Sigmoid colon (tissue), 7 donors: ENCODE results near the gene ZSCAN9. TPM values are rescaled to one million over a fixed set of nuclear protein-coding genes. Genes with fewer than 3 reads are reported as not detected.

ENCODE experiments used
- DNase-seq: peaks from one replicate; pipeline ENCODE4 v3.0.0-alpha.2; 2019
- H3K27ac ChIP-seq, 4 donors: fragments of 200-600 bp; sonication (generic); one replicate each; pipeline ENCODE4 v1.5.1; 2016 to 2019; ENCODE audit warnings: mild to moderate bottlenecking in 1 of 4
- H3K27me3 ChIP-seq, 3 donors: fragments of 200-600 bp; sonication (generic); one replicate each; pipeline ENCODE4 v1.5.1; 2019; ENCODE audit warnings: mild to moderate bottlenecking in 1 of 3
- H3K36me3 ChIP-seq, 4 donors: fragments of 200-600 bp; sonication (generic); one replicate each; pipeline ENCODE4 v1.5.1; 2016 to 2019
- H3K4me1 ChIP-seq, 4 donors: fragments of 200-600 bp; sonication (generic); one replicate each; pipeline ENCODE4 v1.5.1; 2017 to 2019
- H3K4me3 ChIP-seq, 4 donors: fragments of 200-600 bp; sonication (generic); one replicate each; pipeline ENCODE4 v1.5.1; 2017 to 2019; ENCODE audit warnings: mild to moderate bottlenecking in 2 of 4, moderate library complexity in 1 of 4
- H3K9me3 ChIP-seq, 4 donors: fragments of 200-600 bp in 3 of 4; sonication (generic) in 3 of 4; one replicate each; pipeline versions ENCODE4 v1.5.1 to v1.6.1; 2013 to 2019
- EP300 ChIP-seq, 4 donors: sonication (generic); formaldehyde crosslinking; IDR thresholded peaks; one replicate each; pipeline ENCODE4 v1.6.1; 2017; ENCODE audit warnings: antibody characterized with exemption in 4 of 4
- POLR2A ChIP-seq, 2 donors: fragments of 450-650 bp; IDR thresholded peaks; one replicate each; pipeline ENCODE4 v1.6.1; 2016; ENCODE audit warnings: antibody characterized with exemption in 2 of 2, mild to moderate bottlenecking in 2 of 2, moderate library complexity in 2 of 2
- POLR2AphosphoS5 ChIP-seq, 4 donors: sonication (generic); formaldehyde crosslinking; IDR thresholded peaks; one replicate each; pipeline ENCODE4 v1.6.1; 2017; ENCODE audit warnings: antibody characterized with exemption in 4 of 4
- WGBS, 2 donors: extraction: QIAGEN DNeasy Blood & Tissue Kit; methylation state at CpG; one replicate each; pipeline ENCODE4 v1.1.7; 2013; 5-methylcytosine and 5-hydroxymethylcytosine counted together
- intact Hi-C: fragments of 100-400 bp; cut with DNase I; formaldehyde crosslinking; loops from one replicate; pipeline ENCODE4 v1.15.1; 2023
- polyA plus RNA-seq, 3 donors: library from polyadenylated mRNA; stranded (reverse); fragments of 200-250 nt; gene quantifications; one replicate each; pipeline ENCODE4 v1.2.3, GENCODE V29; 2013
- total RNA-seq, 4 donors: library from RNA; depleted of rRNA; stranded (reverse); fragments of >200 nt; gene quantifications; one replicate each; pipeline ENCODE4 v1.1.0, GENCODE V29; 2016
- TF ChIP-seq, protein P1 (sequence below), 4 experiments: fragments of 450-650 bp in 3 of 4; fragments of 200-600 bp in 1 of 4; IDR thresholded peaks; one replicate each; pipeline ENCODE4 v1.5.1; 2016 to 2019; ENCODE audit warnings: antibody characterized with exemption in 4 of 4, mild to moderate bottlenecking in 3 of 4, moderate library complexity in 2 of 4
- donor health status: healthy with polysubstance abuse.
- donor health status: Bipolar disorder and iron deficiency.
- donor health status: healthy.

The ZSCAN9 gene
- total and polyA plus RNA-seq, 7 donors: 1.8 to 15.1 (median 14.0) TPM

DNA sequence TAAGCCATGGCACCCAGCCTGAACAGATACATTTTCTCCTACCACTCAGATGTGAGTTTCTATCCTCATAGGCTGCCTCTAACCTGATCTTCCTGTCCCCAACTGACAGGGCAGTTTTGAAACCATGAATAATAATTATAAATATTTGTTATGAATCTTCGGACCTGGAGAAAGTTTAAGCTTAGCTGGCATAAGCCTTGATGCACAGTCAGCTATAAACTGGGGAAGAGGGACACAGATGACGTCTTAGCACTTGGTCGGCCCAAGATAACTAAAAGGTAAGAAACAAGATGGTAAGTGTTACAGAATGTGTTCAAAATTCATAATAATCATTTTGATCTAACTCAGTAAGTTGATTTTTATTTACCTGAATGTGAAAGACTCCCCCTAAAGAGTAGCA, 18.9 kb downstream of the ZSCAN9 start:
- no peak overlapping the region for H3K27ac ChIP-seq
- WGBS, 2 donors: 95% methylated on average over 3 of the region's 3 CpGs
- H3K4me1 ChIP-seq: no peaks in the 10 kb centered on the region
- TF ChIP-seq POLR2AphosphoS5 (IDR thresholded peaks at IDR 0.05) (no peak), EP300 (IDR thresholded peaks at IDR 0.05) (no peak), POLR2A (IDR thresholded peaks at IDR 0.05) (no peak)
- TF ChIP-seq, protein P1, sequence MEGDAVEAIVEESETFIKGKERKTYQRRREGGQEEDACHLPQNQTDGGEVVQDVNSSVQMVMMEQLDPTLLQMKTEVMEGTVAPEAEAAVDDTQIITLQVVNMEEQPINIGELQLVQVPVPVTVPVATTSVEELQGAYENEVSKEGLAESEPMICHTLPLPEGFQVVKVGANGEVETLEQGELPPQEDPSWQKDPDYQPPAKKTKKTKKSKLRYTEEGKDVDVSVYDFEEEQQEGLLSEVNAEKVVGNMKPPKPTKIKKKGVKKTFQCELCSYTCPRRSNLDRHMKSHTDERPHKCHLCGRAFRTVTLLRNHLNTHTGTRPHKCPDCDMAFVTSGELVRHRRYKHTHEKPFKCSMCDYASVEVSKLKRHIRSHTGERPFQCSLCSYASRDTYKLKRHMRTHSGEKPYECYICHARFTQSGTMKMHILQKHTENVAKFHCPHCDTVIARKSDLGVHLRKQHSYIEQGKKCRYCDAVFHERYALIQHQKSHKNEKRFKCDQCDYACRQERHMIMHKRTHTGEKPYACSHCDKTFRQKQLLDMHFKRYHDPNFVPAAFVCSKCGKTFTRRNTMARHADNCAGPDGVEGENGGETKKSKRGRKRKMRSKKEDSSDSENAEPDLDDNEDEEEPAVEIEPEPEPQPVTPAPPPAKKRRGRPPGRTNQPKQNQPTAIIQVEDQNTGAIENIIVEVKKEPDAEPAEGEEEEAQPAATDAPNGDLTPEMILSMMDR (IDR thresholded peaks at IDR 0.05): no peak
- H3K27me3 ChIP-seq: no peaks in the 10 kb centered on the region
- H3K4me3 ChIP-seq: no peak overlapping the region
- DNase-seq: no peak
- no peaks in the 10 kb centered on the region for H3K9me3 ChIP-seq
- intact Hi-C loops: no loop called here
- peaks cover 0 to 54% (median 22%) of the 10 kb centered on the region in 4 donors for H3K36me3 ChIP-seq

DNA sequence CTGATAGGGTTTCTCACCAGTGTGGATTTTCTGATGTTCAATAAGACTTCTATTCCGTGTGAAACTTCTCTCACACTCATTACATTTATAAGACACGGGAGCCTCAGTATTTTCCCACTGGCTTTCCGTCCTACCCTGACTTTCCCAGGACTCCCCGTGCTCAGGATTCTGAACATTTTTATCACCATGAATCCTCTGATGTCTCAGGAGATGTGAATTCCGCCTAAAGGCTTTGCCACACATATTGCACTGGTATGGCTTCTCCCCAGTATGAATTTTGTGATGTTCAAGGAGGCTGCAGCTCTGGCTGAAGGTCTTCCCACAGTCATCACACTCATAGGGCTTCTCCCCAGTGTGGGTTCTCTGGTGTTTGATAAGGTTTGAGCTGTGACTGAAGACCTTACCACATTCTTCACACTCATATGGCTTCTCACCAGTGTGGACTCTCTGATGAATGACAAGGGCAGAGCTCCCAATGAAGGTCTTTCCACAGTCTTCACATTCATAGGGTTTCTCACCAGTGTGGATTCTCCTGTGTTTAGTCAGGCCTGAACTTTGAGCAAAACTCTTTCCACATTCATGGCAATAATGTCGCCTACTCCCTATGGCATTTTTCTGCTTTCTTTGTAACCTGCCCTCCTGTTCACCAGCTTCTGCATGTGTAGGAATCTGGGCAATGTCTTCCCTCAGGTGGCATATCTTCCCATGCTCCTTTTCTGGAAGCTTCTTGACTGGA, 20.3 kb downstream of the ZSCAN9 start:
- H3K36me3 ChIP-seq: peaks cover 0 to 56% (median 22%) of the 10 kb centered on the region in 4 donors
- TF ChIP-seq EP300 (IDR thresholded peaks at IDR 0.05) (no peak), POLR2AphosphoS5 (IDR thresholded peaks at IDR 0.05) (no peak), POLR2A (IDR thresholded peaks at IDR 0.05) (no peak)
- TF ChIP-seq, protein P1 (IDR thresholded peaks at IDR 0.05): no peak
- peaks cover 0 to 3% (median 2%) of the 10 kb centered on the region in 4 donors for H3K4me1 ChIP-seq
- H3K9me3 ChIP-seq: no peaks in the 10 kb centered on the region
- DNase-seq: no peak
- no peak overlapping the region for H3K27ac ChIP-seq
- H3K27me3 ChIP-seq: no peaks in the 10 kb centered on the region
- WGBS, 2 donors: 90 to 91% methylated on average over 6 of the region's 6 CpGs
- no peak overlapping the region for H3K4me3 ChIP-seq
- intact Hi-C loops: no loop called here

DNA sequence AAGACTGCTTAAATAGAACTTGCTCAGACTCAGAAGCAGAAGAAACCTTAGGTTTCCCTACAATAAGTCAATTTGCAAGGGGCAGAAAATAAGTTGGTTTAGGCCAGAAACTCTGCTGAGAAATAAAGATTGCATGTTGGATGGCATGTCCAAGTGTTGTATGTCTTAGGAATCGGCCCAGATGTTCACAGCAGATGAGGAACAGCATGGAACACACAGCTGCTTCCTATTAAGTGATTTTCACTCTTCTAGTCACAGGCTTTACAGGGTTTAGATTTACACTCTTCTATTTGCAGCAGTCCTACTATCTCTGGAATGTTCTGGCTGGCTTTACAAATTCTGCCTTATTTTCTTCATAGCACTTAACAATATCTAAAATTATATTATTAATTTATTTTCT, 23.8 kb downstream of the ZSCAN9 start:
- H3K36me3 ChIP-seq: peaks cover 0 to 52% (median 22%) of the 10 kb centered on the region in 4 donors

DNA sequence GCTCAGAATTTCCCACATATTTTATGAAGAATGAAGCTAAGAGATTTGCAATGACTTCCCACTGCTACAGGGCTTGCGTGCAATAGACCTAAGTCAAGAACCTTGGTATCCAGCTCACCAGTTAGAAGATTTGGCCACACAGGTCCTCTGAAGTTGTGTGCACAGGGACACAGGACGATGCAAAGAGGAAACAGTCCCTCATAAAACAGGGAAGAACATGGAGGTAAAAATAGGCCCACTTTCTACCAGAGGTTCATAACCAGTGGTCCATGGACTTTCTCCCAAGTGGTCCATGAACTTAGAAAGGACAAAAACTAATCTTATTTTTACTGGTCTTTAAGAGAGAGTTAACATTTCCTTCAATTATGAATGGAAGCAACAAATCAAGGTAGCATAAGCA, 25.7 kb downstream of the ZSCAN9 start:
- TF ChIP-seq, protein P1 (IDR thresholded peaks at IDR 0.05): no peak
- TF ChIP-seq POLR2A (IDR thresholded peaks at IDR 0.05): no peak
- TF ChIP-seq POLR2AphosphoS5 (IDR thresholded peaks at IDR 0.05): no peak
- TF ChIP-seq EP300 (IDR thresholded peaks at IDR 0.05): no peak
- Histone ChIP-seq H3K9me3 (no peaks in the 10 kb centered on the region), H3K36me3 (peaks cover 0 to 34% (median 10%) of the 10 kb centered on the region in 4 donors), H3K27ac (no peak overlapping the region), H3K4me3 (peak overlapping the region in 2 of 4 donors; percentile 76 to 85), H3K4me1 (peaks cover 0 to 19% (median 18%) of the 10 kb centered on the region in 4 donors), H3K27me3 (no peaks in the 10 kb centered on the region)
- no peak for DNase-seq
- intact Hi-C loops: no loop called here
- WGBS, 2 donors: 74% methylated on average over 2 of the region's 2 CpGs

More for the DNA sequence above, 23.8 kb downstream of the ZSCAN9 start:
- no peaks in the 10 kb centered on the region for H3K27me3 ChIP-seq
- intact Hi-C loops: no loop called here
- no peaks in the 10 kb centered on the region for H3K9me3 ChIP-seq
- TF ChIP-seq POLR2AphosphoS5 (IDR thresholded peaks at IDR 0.05): no peak
- no peak for TF ChIP-seq POLR2A (IDR thresholded peaks at IDR 0.05)
- TF ChIP-seq, protein P1 (IDR thresholded peaks at IDR 0.05): no peak
- TF ChIP-seq EP300 (IDR thresholded peaks at IDR 0.05): no peak
- no peak overlapping the region for H3K27ac ChIP-seq
- no peak for DNase-seq
- peaks cover 0 to 19% (median 18%) of the 10 kb centered on the region in 4 donors for H3K4me1 ChIP-seq
- WGBS, 2 donors: 80 to 83% methylated on average over 1 of the region's 1 CpG
- H3K4me3 ChIP-seq: no peak overlapping the region
